ENCODE results near the gene APOA4.

The APOA4 gene

DNA sequence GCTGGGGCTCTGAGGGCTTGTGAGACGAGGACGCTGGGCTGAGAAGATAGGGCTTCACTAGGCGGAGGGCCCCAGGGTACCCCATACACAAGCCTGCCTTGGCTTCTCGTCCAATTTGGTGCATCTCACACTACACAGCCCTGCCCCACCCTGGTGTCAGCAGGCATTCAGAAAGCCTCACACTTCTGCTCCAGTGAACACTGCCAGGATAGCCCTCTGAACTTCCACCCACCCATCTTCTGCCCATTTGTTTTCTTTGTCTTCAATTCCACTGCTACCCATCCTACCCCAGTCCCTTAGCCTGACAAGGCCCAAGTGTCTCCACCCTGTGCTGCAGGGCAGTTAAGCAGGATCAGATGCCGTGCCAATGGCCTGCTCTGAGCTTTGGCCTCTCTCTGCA lies 48.4 kb downstream of the APOA4 start:
- TF ChIP-seq, protein P1, sequence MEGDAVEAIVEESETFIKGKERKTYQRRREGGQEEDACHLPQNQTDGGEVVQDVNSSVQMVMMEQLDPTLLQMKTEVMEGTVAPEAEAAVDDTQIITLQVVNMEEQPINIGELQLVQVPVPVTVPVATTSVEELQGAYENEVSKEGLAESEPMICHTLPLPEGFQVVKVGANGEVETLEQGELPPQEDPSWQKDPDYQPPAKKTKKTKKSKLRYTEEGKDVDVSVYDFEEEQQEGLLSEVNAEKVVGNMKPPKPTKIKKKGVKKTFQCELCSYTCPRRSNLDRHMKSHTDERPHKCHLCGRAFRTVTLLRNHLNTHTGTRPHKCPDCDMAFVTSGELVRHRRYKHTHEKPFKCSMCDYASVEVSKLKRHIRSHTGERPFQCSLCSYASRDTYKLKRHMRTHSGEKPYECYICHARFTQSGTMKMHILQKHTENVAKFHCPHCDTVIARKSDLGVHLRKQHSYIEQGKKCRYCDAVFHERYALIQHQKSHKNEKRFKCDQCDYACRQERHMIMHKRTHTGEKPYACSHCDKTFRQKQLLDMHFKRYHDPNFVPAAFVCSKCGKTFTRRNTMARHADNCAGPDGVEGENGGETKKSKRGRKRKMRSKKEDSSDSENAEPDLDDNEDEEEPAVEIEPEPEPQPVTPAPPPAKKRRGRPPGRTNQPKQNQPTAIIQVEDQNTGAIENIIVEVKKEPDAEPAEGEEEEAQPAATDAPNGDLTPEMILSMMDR (IDR thresholded peaks at IDR 0.05; ENCODE audit: extremely low read depth, missing control alignments): no peak
- no peak for DNase-seq (ENCODE audit: low spot score)

DNA sequence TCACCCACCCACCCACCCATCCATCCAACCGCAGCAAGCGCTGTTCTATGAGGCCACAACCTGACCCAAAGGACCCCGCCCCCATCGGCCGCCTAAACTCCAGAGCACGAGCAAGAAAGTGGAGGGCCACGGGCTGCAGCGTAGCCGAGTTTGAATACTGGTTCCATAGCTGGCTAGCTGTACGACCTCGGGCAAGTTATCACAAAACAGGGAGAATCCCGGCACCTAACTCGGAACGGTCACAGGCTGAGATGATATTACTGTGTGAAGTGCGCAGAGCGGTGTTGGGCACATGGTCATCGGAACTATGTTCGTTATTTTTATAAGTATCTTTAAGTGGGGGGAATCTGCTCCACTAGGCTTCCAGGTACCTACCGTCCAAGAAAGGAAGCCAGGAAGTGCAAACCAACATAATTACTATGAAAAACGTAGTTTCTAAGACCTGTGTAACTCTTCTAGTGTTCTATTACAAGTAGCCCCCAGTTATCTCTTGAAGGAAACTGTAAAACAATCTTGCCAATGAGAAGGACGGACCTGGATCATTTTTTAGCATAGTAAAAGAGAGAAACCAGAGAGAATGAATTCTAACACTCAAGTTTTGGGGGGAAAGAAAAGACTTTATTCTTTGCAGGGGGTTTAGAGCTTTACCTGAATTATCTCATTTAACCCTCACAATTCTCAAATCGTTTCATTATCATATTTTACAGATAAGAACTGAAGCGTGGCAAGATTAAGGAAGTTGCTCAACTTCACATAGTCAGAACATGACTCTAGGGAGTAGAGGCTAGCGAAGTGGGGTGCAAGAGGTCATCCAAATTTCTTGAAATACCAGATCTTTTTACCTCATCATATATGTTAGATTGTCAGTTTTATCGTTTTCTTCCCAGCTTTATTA lies 49.7 kb downstream of the APOA4 start:
- TF ChIP-seq, protein P1 (IDR thresholded peaks at IDR 0.05; ENCODE audit: extremely low read depth, missing control alignments): no peak
- peak; percentile 43 for DNase-seq (ENCODE audit: low spot score)

DNA sequence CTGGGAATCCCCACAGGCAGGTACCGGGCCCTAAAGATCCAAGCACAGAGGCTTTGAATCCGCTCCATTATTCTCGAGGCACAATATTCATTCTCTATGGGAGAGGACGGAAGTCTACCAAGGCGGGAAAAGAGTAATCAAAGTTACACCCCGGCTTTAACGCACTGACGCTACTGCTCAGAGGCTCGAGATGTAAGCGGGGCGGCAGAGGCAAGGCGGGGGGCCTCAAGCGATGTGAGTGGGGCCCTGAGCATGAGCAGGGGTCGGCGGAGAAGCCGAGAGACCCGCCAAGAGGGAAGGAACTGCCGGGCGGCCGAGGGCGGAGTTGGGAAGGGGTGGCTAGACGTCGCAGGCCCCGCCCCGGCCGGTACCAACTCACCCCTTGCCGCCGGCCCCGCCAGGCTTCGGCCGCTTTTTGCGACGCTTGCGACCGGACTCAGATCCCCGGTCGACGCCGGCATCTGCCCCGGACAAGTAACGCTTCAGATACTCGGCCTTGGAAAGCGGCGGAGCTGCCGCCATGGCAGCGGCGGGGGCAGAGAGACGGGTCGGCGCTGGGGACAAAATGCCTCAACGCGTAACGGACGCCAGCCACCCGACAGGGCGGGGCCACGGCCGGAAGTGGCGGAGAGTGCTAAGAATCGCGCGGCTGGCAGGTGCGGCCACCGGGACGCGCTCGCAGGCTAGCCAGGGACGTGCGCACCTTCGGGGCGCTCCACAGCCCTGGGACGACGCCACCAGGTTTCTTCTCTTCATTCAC lies 50.5 kb downstream of the APOA4 start, which contains the start of gene BUD13:
BUD13 (minus strand) TSS at position 545 of the 760 bp plus-strand sequence; CDS start at position 522, 23 bp downstream.
- TF ChIP-seq, protein P1 (IDR thresholded peaks at IDR 0.05; ENCODE audit: extremely low read depth, missing control alignments): no peak
- DNase-seq (ENCODE audit: low spot score): peak; percentile 94

DNA sequence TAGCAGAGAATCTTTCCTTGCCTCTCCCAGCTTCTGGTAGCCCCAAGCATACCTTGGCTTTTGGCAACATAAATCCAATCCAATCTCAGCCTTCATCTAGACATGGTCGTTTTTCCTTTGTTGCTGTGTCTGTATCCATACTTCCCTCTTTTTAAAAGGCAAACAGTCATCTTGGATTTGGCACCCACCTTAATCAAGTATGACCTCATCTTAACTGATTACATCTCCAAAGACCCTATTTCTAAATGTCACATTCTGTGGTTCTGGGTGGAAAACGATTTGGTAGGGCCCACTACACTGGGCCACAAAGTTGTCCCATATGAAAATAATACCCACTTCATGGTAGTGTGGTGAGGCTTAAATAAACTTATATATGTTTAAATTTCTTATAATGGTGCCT lies 51.2 kb downstream of the APOA4 start:
- TF ChIP-seq, protein P1 (IDR thresholded peaks at IDR 0.05; ENCODE audit: extremely low read depth, missing control alignments): no peak
- DNase-seq (ENCODE audit: low spot score): no peak

All from GM20000 (cell line).